Natural killer cell treated with Interleukin-12 subunit alpha and Interleukin-12 subunit beta and Interleukin-15 and Interleukin-18, amount 100 ng/mL, for 72 hours (primary cell): ENCODE results near the gene WDR5B. TPM values are rescaled to one million over a fixed set of nuclear protein-coding genes. Genes with fewer than 3 reads are reported as not detected.

Experiments
- ATAC-seq, 2 donors: fragments of 150-1000 bp; cut with Tn5 transposase in 1 of 2; sonication (Bioruptor Pico), chemical (Tn5 transposase) in 1 of 2; 2 replicates each; pipeline ENCODE4 v1.10.0; 2021
- DNase-seq: peaks from one replicate; pipeline ENCODE4 v3.0.0; 2022; ENCODE audit warnings: low spot score
- H3K27ac Mint-ChIP-seq, 2 donors: 1 replicate in 1 of 2; 2 replicates in 1 of 2; pipeline ENCODE4 v1.8.0; 2022; ENCODE audit warnings: mixed read lengths in 2 of 2, mild to moderate bottlenecking in 1 of 2, moderate library complexity in 1 of 2
- H3K27me3 Mint-ChIP-seq, 2 donors: 1 replicate in 1 of 2; 2 replicates in 1 of 2; pipeline ENCODE4 v1.8.0; 2022; ENCODE audit warnings: mixed read lengths in 2 of 2
- H3K36me3 Mint-ChIP-seq: one replicate; pipeline ENCODE4 v1.8.0; 2022; ENCODE audit warnings: mixed read lengths
- H3K4me1 Mint-ChIP-seq, 2 donors: 1 replicate in 1 of 2; 2 replicates in 1 of 2; pipeline ENCODE4 v1.8.0; 2022; ENCODE audit warnings: low read depth in 2 of 2, mixed read lengths in 2 of 2, mild to moderate bottlenecking in 1 of 2
- H3K4me3 Mint-ChIP-seq: one replicate; pipeline ENCODE4 v1.8.0; 2022; ENCODE audit warnings: mixed read lengths
- H3K9me3 Mint-ChIP-seq: 2 replicates; pipeline ENCODE4 v1.8.0; 2022; ENCODE audit warnings: mixed read lengths
- total RNA-seq, 2 donors: library from RNA; stranded (reverse); gene quantifications; one replicate each; pipeline ENCODE4 v1.2.3, GENCODE V29; 2022

The WDR5B gene
- total RNA-seq, 2 donors from 2014 or later: 4.4 to 5.8 TPM

DNA sequence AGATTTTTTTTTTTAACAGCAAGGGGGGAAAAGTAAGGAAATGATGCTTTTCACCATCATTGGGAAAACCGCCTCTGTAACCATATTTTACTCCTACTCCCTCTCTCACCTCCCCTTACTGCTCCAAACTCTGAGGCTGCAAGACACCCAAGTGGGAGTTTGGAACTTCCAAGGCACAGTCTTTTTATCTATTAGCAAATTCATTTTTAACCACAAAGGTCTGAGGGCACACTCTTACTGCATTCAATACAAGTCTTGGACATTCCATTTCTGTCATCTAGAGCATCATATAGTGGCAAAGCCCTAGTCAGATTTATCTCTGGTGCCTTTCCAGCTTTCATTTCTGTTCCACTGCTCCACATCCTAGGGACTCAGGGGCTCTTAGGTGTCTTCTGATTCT is 18.7 kb downstream of the WDR5B start:
- Mint-ChIP-seq H3K27me3 (no peaks in the 10 kb centered on the region), H3K27ac (no peak overlapping the region), H3K4me3 (no peak overlapping the region), H3K4me1 (peaks cover 6 to 9% of the 10 kb centered on the region in 2 donors), H3K36me3 (no peaks in the 10 kb centered on the region), H3K9me3 (no peaks in the 10 kb centered on the region)
- ATAC-seq (no peak), DNase-seq (no peak)

DNA sequence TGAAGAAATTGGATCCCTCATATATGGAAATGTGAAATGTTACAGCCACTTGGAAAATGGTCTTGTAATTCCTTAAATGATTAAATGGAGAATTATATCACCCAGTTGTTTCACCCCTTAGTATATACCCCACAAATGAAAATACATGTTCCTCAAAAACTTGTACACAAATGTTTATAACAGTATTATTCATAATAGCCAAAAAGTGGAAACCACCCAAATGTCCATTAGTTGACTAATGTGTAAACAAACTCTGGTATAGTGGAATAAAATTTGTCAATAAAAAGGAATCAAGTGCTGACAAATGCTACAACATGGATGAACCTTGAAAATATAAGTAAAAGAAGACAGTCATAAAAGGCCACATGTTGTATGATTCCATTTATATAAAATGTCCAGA is 19.4 kb downstream of the WDR5B start:
- Mint-ChIP-seq H3K4me1 (peaks cover 6 to 9% of the 10 kb centered on the region in 2 donors), H3K36me3 (no peaks in the 10 kb centered on the region), H3K4me3 (no peak overlapping the region), H3K9me3 (no peaks in the 10 kb centered on the region), H3K27ac (no peak overlapping the region), H3K27me3 (no peaks in the 10 kb centered on the region)
- ATAC-seq: no peak
- DNase-seq: no peak

DNA sequence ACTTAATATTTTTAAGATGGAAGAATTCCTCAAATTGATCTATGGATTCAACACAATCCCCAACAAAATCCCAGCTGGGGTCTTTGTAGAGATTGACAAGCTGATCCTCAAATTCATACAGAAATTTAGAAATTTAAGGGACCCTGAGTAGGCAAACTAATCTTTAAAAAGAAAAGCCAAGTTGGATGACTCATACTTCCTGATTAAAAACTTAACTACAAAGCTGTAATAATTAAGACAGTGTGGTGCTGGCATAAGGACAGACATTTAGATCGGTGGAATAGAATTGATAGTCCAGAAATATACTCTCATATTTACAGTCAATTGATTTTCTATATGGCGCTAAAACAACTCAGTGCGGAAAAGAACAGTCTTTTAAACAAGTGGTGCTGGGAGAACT is 20.3 kb downstream of the WDR5B start:
- Mint-ChIP-seq H3K36me3 (no peaks in the 10 kb centered on the region), H3K27ac (no peak overlapping the region), H3K4me3 (no peak overlapping the region), H3K9me3 (no peaks in the 10 kb centered on the region), H3K27me3 (no peaks in the 10 kb centered on the region), H3K4me1 (peaks cover 6 to 9% of the 10 kb centered on the region in 2 donors)
- DNase-seq (no peak), ATAC-seq (no peak)

DNA sequence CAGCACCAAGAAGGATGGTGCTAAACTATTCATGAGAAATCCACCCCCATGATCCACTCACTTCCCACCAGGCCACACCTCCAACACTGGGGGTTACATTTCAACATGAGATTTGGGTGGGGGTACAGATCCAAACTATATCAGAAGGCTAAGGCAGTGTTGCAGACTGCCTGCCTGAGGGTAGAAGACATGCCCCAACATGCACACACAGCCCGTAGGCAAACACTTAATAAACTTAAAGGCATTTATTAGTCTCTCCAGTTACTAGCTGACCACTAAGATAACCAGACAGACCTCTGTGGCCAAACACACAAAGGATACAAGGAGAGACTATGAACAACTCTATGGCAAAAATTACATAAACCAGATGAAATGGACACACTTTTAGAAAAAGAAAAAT is 21.7 kb downstream of the WDR5B start:
- Mint-ChIP-seq H3K9me3 (no peaks in the 10 kb centered on the region), H3K27ac (no peak overlapping the region), H3K36me3 (no peaks in the 10 kb centered on the region), H3K4me3 (no peak overlapping the region), H3K27me3 (no peaks in the 10 kb centered on the region), H3K4me1 (peaks cover 6 to 9% of the 10 kb centered on the region in 2 donors)
- DNase-seq: no peak
- ATAC-seq: no peak

DNA sequence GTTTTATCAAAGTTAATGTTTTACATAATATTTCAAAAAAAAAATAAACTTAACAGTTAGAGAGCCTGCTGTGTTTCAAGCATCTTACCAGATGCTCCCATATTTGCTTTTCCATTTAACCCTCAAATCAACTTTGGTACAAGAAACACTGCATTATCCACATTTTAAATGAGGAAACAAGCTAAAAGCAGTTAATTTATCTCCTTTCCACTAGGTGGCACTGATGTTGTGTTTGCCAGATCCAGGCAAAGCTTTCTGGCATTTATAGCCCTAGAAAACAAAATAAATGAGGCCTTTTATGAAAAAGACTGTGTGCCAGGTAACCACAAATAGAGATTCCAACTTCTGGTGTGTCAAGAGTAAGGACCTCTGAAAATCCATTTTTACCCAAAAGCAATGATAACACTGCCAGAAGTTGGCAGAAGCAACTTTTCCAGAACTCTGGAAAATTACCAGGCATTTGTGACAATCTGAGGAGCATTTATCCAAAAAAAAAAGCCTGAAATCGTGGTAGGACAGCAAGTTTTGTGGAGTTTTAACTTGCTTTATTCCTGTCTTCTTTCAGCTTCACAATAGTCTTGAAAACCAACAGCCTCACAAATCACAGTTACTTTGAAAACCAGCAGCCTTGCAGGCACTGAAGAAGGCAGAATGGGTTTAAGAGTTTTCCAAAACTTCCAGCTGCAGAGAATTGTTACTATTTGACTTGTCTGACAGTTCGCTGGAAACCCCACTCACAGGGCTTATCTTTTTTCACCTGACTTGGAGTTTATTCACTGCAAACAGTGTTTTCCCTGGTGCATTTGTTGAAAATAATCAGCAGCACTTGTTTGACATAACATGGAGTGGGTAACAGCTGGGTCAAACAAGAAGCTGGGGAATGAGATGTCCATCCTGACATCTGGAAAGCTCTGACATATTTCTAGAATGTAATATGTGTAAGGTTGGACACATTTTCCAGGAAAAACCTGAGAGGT is 22.7 kb downstream of the WDR5B start:
- H3K27me3 Mint-ChIP-seq: no peaks in the 10 kb centered on the region
- H3K9me3 Mint-ChIP-seq: no peaks in the 10 kb centered on the region
- peaks cover 6 to 11% of the 10 kb centered on the region in 2 donors for H3K4me1 Mint-ChIP-seq
- no peak for DNase-seq
- no peak for ATAC-seq
- H3K27ac Mint-ChIP-seq: no peak overlapping the region
- H3K36me3 Mint-ChIP-seq: no peaks in the 10 kb centered on the region
- H3K4me3 Mint-ChIP-seq: no peak overlapping the region

DNA sequence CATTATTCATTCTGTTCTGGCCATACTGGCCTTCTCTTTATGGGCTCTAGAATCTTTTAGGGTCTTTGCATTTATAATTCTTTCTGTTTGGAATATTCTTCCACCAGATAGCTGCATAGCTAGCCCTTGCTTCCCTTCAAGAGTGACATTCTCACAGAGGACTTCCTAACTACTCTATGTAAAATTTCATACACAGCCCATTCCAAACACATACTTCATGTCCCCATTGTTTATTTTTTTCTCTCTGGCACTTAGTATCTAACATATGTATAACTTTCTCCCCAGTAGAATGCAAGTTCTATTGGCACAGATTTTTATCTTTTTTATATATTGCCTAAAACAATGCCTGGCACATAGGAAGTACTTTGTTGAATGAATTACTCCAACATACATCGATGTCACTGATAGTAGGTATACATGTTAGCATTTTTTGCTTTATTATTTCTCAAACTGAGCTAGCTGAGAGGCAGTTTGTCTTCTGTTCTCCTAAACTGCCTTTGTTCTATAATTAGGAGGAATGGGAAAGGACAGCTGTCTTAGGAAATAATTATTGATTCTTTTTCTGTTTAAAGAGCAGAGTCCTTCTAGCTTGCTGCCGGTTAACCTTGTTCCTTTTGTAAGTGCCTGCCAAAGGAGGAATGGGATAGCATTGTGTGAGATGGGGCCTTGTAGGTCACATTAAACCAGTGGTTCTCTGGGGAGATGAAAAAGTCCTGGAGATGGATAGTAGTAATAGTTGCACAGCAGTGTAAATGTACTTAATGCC is 24.0 kb downstream of the WDR5B start:
- no peak overlapping the region for H3K4me3 Mint-ChIP-seq

DNA sequence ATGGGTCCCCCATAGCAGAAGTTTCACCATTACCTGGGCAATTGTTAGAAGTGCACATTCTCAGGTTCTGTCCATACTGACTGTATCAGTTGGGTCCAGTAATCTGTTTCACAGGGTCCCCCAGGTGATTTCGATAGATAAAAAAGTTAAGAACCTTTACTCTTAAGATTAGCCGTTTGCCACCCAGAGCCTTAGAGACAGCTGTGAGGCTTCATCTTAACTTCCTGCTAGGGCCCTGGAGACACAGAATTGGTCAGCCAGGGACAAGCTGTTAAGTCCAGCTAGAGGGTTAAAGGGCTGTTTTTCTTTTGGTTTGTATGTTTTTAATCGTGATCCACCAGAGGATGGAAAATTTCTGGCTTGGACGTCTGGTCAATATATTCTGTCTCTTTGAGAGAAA is 25.2 kb downstream of the WDR5B start:
- DNase-seq: no peak
- no peaks in the 10 kb centered on the region for H3K27me3 Mint-ChIP-seq
- ATAC-seq: no peak
- H3K4me1 Mint-ChIP-seq: peaks cover 9 to 17% of the 10 kb centered on the region in 2 donors
- no peak overlapping the region for H3K27ac Mint-ChIP-seq
- no peak overlapping the region for H3K4me3 Mint-ChIP-seq
- no peaks in the 10 kb centered on the region for H3K9me3 Mint-ChIP-seq
- H3K36me3 Mint-ChIP-seq: no peaks in the 10 kb centered on the region

More for the DNA sequence above, 24.0 kb downstream of the WDR5B start:
- DNase-seq: no peak
- no peaks in the 10 kb centered on the region for H3K27me3 Mint-ChIP-seq
- ATAC-seq: no peak
- H3K36me3 Mint-ChIP-seq: no peaks in the 10 kb centered on the region
- no peaks in the 10 kb centered on the region for H3K9me3 Mint-ChIP-seq
- no peak overlapping the region for H3K27ac Mint-ChIP-seq
- peaks cover 6 to 18% of the 10 kb centered on the region in 2 donors for H3K4me1 Mint-ChIP-seq

DNA sequence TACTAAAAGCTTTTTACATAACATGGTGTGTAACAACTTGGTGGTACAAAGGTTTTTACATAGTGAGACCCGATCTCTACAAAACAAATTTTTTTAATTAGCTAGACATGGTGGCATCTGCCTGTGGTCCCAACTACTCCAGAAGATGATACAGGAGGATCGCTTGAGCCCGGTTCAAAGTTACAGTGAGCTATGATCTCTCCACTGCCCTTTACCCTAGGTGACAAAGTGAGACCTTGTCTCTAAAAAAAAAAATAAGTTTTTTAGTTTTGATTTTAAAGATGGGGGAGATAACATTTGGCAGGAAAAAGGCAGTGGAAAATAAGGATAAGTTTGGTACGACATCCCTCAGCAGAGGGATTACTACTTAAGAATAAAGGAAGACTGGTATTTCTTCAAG is 26.0 kb downstream of the WDR5B start:
- ATAC-seq (no peak), DNase-seq (no peak)
- H3K9me3 Mint-ChIP-seq: no peaks in the 10 kb centered on the region
- H3K27ac Mint-ChIP-seq: no peak overlapping the region
- H3K27me3 Mint-ChIP-seq: no peaks in the 10 kb centered on the region
- peaks cover 4 to 11% of the 10 kb centered on the region in 2 donors for H3K4me1 Mint-ChIP-seq
- no peaks in the 10 kb centered on the region for H3K36me3 Mint-ChIP-seq
- no peak overlapping the region for H3K4me3 Mint-ChIP-seq

DNA sequence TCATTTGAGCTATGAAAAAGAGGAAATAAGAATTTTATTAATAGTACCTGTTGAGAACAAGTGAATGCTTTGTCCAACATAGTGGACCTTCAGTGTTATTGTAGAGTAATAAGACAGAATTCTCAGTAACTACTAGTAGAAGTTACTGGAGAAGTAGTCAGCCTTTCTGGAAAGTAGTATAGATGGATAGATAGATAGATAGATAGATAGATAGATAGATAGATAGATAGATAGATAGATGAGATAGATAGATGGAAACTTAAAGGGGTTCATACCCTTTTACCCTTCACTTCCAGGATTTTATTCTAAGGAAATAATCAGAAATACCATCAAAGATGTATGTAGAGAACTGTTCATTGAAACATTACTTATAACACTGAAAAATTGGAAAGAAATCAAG is 26.7 kb downstream of the WDR5B start:
- ATAC-seq: no peak

DNA sequence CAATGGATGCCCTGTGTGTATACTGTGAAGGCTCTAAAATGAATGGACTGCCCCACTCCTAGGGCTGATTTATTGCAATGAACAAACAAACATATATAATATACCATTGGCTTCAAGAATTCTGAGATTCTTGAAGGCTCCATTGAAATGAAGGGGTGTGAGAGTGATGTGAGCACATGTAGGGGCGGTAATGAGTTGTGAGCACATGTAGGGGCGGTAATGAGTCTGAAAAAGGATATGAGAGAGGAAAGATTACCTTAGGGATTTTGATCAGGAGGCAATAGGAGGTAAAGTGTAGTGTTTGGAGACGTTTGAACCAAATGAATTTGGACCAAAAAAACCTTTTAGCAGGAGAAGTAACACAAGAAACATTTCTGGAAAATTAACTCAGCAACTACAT is 28.2 kb downstream of the WDR5B start:
- H3K4me3 Mint-ChIP-seq: no peak overlapping the region
- no peak overlapping the region for H3K27ac Mint-ChIP-seq
- H3K36me3 Mint-ChIP-seq: no peaks in the 10 kb centered on the region
- no peaks in the 10 kb centered on the region for H3K27me3 Mint-ChIP-seq
- DNase-seq (no peak), ATAC-seq (no peak)
- H3K9me3 Mint-ChIP-seq: no peaks in the 10 kb centered on the region
- H3K4me1 Mint-ChIP-seq: peaks cover 17 to 23% of the 10 kb centered on the region in 2 donors

More for the DNA sequence above, 26.7 kb downstream of the WDR5B start:
- H3K27me3 Mint-ChIP-seq: no peaks in the 10 kb centered on the region
- peaks cover 9 to 17% of the 10 kb centered on the region in 2 donors for H3K4me1 Mint-ChIP-seq
- H3K4me3 Mint-ChIP-seq: no peak overlapping the region
- no peaks in the 10 kb centered on the region for H3K36me3 Mint-ChIP-seq
- no peak overlapping the region for H3K27ac Mint-ChIP-seq
- DNase-seq: no peak
- H3K9me3 Mint-ChIP-seq: no peaks in the 10 kb centered on the region

DNA sequence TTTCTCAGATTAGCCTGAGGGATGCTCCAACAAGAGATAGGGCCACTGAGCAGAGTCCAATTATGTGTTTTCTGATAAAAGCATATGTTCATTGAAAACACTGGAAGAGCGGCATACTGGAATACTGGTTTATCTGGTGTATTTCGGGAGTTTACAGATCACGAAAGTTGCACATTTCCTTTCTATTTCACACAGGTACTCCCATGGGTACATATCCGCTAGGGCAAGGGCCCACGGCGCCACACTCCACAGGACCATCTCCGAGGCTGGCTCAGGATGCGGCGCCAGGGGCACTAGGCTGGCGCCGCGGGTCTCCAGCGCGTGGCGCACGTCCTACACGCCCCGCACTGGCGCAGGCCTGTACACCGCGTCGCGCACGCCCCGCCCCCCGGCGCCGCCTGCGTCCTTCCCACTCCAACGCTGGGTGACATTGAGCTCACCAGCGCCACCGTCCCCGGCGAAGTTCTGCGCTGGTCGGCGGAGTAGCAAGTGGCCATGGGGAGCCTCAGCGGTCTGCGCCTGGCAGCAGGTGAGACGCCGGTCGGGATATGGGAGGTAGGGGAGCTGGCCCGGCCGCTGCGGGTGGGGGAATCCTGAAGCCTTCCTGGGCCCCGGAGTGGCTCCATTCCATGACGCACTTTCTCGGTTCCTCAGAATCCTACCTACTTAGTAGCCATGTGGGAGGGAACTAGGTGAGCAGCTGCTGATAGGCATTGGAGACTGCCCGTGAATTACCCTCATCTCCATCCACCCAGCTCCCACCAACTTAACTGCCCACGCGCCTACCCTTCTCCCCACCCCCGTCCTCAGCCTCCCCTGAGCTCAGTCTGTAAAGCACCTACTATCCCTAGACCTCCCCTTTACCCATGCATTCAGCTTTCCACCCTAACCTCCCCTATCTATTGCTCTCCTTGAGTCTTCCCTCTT is 31.8 kb downstream of the WDR5B start, which contains the start of gene FAM162A:
FAM162A (plus strand) TSS at position 412 of the 927 bp plus-strand sequence; CDS start at position 496, 84 bp downstream.
- Mint-ChIP-seq H3K27ac (peak within 1 kb of the TSS; percentile 95 to 99), H3K36me3 (no peaks in the 10 kb centered on the region), H3K4me1 (peaks cover 33 to 35% of the 10 kb centered on the region in 2 donors), H3K9me3 (no peaks in the 10 kb centered on the region), H3K4me3 (peak within 1 kb of the TSS; percentile 93), H3K27me3 (no peaks in the 10 kb centered on the region)
- peak; percentile 96 for DNase-seq
- ATAC-seq: peak; percentile 98 to 99

DNA sequence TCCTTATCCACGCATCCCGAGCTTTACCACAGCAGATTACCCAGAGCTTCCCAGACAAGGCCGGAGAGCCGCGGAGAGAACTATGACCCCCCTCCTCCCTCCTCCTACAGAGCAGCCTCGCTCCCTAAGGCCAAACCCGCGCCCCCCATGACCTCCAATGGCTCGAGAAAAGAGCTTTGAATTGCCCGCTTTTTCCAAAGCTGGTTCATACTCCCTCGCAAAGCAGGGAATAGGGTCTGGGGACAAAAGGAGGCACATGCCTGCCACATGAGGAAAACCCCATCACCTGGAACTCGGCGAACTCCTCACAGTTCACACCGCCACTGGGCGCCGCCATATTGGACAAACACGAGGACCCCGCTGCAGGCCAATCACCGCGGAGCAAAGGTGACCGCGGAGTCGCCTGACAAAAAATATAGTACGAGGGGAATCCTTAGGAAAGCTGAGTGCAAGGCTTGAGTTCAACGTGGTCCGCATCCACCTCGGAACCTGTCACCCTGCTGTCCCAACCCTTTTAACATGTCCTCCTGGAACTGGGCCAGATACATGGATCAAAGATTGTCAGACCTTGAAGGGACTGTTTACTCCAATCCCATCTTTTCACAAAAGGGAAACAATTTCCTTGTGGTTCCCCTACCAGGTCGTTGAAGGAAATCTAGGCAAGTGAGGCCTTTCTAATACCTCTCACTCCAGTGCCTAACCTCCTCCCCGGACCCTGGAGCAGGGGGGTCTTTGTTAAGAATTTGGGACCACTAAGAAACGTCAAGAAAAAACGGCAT is 32.8 kb downstream of the WDR5B start, which contains the start of gene MIX23:
MIX23 (minus strand) TSS at position 344 of the 779 bp plus-strand sequence; CDS start at position 337, 7 bp downstream.
- Mint-ChIP-seq H3K27ac (peak within 1 kb of the TSS; percentile 95 to 99), H3K9me3 (no peaks in the 10 kb centered on the region), H3K4me1 (peaks cover 32 to 35% of the 10 kb centered on the region in 2 donors), H3K27me3 (no peaks in the 10 kb centered on the region), H3K36me3 (no peaks in the 10 kb centered on the region), H3K4me3 (peak within 1 kb of the TSS; percentile 93)
- peak; percentile 87 for DNase-seq
- peak; percentile 70 to 76 for ATAC-seq
